H1 (cell line): ENCODE measurements around the gene PHRF1. TPM values are rescaled to one million over a fixed set of nuclear protein-coding genes. Genes with fewer than 3 reads are reported as not detected.

ENCODE experiments used
- CTCF ChIA-PET: fragments of 300-600 bp; sonication (Branson Sonifier 250); formaldehyde crosslinking; loops from one replicate; lab custom pipeline; 2021; ENCODE audit not compliant: partially characterized antibody; lab: Charles Lee
- POLR2A ChIA-PET: fragments of 300-600 bp; sonication (Branson Sonifier 250); formaldehyde crosslinking; loops from one replicate; lab custom pipeline; 2021; ENCODE audit warnings: inconsistent platforms; ENCODE audit not compliant: partially characterized antibody; lab: Charles Lee
- DNase-seq, 2 experiments: peaks; one replicate each; pipeline versions ENCODE4 v3.0.0 to v3.0.0-alpha.2; 2010 to 2022; ENCODE audit warnings: low spot score in 2 of 2, low read depth in 1 of 2, mixed read lengths in 1 of 2
- FAIRE-seq: peaks from 2 replicates; lab custom pipeline; 2011; peaks lifted over from hg19 to GRCh38; lab: Jason Lieb, UNC
- H2AFZ ChIP-seq: 2 replicates; pipeline ENCODE4 v1.8.1; 2012; ENCODE audit warnings: low read length, inconsistent platforms
- H2AK5ac ChIP-seq: 2 replicates; pipeline ENCODE4 v1.6.1; 2013; ENCODE audit warnings: low read depth, low read length
- H2BK120ac ChIP-seq: replicated peaks from 2 replicates; pipeline ENCODE3; 2013; ENCODE audit warnings: low read depth, low read length, inconsistent platforms
- H2BK12ac ChIP-seq: 2 replicates; pipeline ENCODE4 v1.6.1; 2013; ENCODE audit warnings: low read depth, low read length
- H2BK15ac ChIP-seq: 2 replicates; pipeline ENCODE4 v1.6.1; 2013; ENCODE audit warnings: low read length
- H2BK20ac ChIP-seq: 2 replicates; pipeline ENCODE4 v1.6.1; 2013; ENCODE audit warnings: low read length
- H2BK5ac ChIP-seq: 2 replicates; pipeline ENCODE4 v1.6.1; 2013; ENCODE audit warnings: low read depth, low read length
- H3K14ac ChIP-seq: 2 replicates; pipeline ENCODE4 v1.6.1; 2013; ENCODE audit warnings: inconsistent platforms; ENCODE audit not compliant: insufficient read length
- H3K18ac ChIP-seq: 2 replicates; pipeline ENCODE4 v1.6.1; 2013; ENCODE audit warnings: low read length; ENCODE audit errors: extremely low read depth
- H3K23ac ChIP-seq: 2 replicates; pipeline ENCODE4 v1.6.1; 2013; ENCODE audit warnings: inconsistent platforms; ENCODE audit not compliant: insufficient read length
- H3K23me2 ChIP-seq: 2 replicates; pipeline ENCODE4 v1.6.1; 2013; ENCODE audit warnings: low read depth, low read length
- H3K27ac ChIP-seq: 2 replicates; pipeline ENCODE4 v1.6.1; 2011; ENCODE audit warnings: low read depth, low read length, inconsistent platforms
- H3K27me3 ChIP-seq, 4 experiments: replicated peaks in 1 of 4; 1 replicate in 1 of 4; 2 replicates in 3 of 4; pipeline versions ENCODE4 v1.6.1 to v1.8.1; 2011 to 2013; ENCODE audit warnings: low read length in 3 of 4, mild to moderate bottlenecking in 3 of 4, inconsistent platforms in 2 of 4, mixed read lengths in 2 of 4, moderate library complexity in 1 of 4; ENCODE audit not compliant: control insufficient read depth in 3 of 4, insufficient read depth in 3 of 4; ENCODE audit errors: extremely low read depth in 1 of 4
- H3K36me3 ChIP-seq, 4 experiments: 2 replicates each; pipeline versions ENCODE4 v1.6.1 to v1.8.1; 2011 to 2013; ENCODE audit warnings: mild to moderate bottlenecking in 4 of 4, low read length in 3 of 4, moderate library complexity in 2 of 4, control low read depth in 1 of 4, inconsistent platforms in 1 of 4; ENCODE audit not compliant: insufficient read depth in 4 of 4, control insufficient read depth in 2 of 4
- H3K4ac ChIP-seq: replicated peaks from 2 replicates; pipeline ENCODE3; 2013; ENCODE audit warnings: low read length, low read depth, mixed read lengths, inconsistent platforms; ENCODE audit not compliant: insufficient read length
- H3K4me1 ChIP-seq, 4 experiments: replicated peaks in 1 of 4; 1 replicate in 1 of 4; 2 replicates in 3 of 4; pipeline versions ENCODE4 v1.6.1 to v1.8.1; 2011 to 2013; ENCODE audit warnings: low read length in 3 of 4, inconsistent platforms in 2 of 4, mixed read lengths in 1 of 4; ENCODE audit not compliant: insufficient read depth in 4 of 4, control insufficient read depth in 3 of 4
- H3K4me2 ChIP-seq, 2 experiments: 2 replicates each; pipeline versions ENCODE4 v1.6.1 to v1.8.1; 2011 to 2013; ENCODE audit warnings: low read depth in 2 of 2, low read length in 2 of 2, control low read depth in 1 of 2, inconsistent platforms in 1 of 2, mild to moderate bottlenecking in 1 of 2; ENCODE audit not compliant: insufficient read depth in 1 of 2
- H3K4me3 ChIP-seq, 4 experiments: fragments of 200-600, 300-600 bp in 1 of 4; sonication (generic), shearing (Covaris generic), sonication (Bioruptor Twin) in 1 of 4; 2 replicates each; pipeline versions ENCODE4 v1.5.1 to v1.8.1; 2011 to 2016; ENCODE audit warnings: low read length in 4 of 4, low read depth in 3 of 4, control low read depth in 2 of 4, inconsistent platforms in 2 of 4, mild to moderate bottlenecking in 2 of 4, mixed read lengths in 1 of 4, moderate library complexity in 1 of 4; ENCODE audit not compliant: insufficient read depth in 2 of 4; ENCODE audit errors: extremely low read depth in 1 of 4
- H3K56ac ChIP-seq: replicated peaks from 2 replicates; pipeline ENCODE3; 2013; ENCODE audit warnings: low read depth, mild to moderate bottlenecking, mixed read lengths, low read length, inconsistent platforms; ENCODE audit not compliant: insufficient read length
- H3K79me1 ChIP-seq: 2 replicates; pipeline ENCODE4 v1.6.1; 2013; ENCODE audit warnings: low read depth, low read length, control low read depth
- H3K79me2 ChIP-seq, 2 experiments: 2 replicates each; pipeline versions ENCODE4 v1.6.1 to v1.8.1; 2012 to 2013; ENCODE audit warnings: low read length in 2 of 2, mild to moderate bottlenecking in 2 of 2, inconsistent platforms in 1 of 2; ENCODE audit not compliant: insufficient read depth in 2 of 2, control insufficient read depth in 1 of 2
- H3K9ac ChIP-seq, 4 experiments: replicated peaks in 1 of 4; 1 replicate in 1 of 4; 2 replicates in 3 of 4; pipeline versions ENCODE4 v1.6.1 to v1.8.1; 2011 to 2013; ENCODE audit warnings: low read depth in 3 of 4, low read length in 3 of 4, control low read depth in 2 of 4, mild to moderate bottlenecking in 2 of 4, moderate library complexity in 2 of 4, inconsistent platforms in 1 of 4; ENCODE audit errors: extremely low read depth in 1 of 4
- H3K9me3 ChIP-seq, 2 experiments: 2 replicates each; pipeline versions ENCODE4 v1.6.1 to v1.8.1; 2012 to 2013; ENCODE audit warnings: mild to moderate bottlenecking in 2 of 2, moderate library complexity in 2 of 2, control low read depth in 1 of 2, inconsistent platforms in 1 of 2, low read depth in 1 of 2, low read length in 1 of 2, mixed read lengths in 1 of 2; ENCODE audit not compliant: insufficient read depth in 2 of 2
- H4K20me1 ChIP-seq, 2 experiments: replicated peaks in 1 of 2; 2 replicates each; pipeline versions ENCODE3 to v1.8.1; 2011 to 2013; ENCODE audit warnings: inconsistent platforms in 2 of 2, low read length in 2 of 2, mild to moderate bottlenecking in 1 of 2; ENCODE audit not compliant: insufficient read depth in 2 of 2, control insufficient read depth in 1 of 2
- H4K5ac ChIP-seq: 2 replicates; pipeline ENCODE4 v1.6.1; 2013; ENCODE audit warnings: low read length, low read depth, mixed read lengths, inconsistent platforms; ENCODE audit not compliant: insufficient read length
- H4K8ac ChIP-seq: 2 replicates; pipeline ENCODE4 v1.8.0; 2013; ENCODE audit warnings: mild to moderate bottlenecking, moderate library complexity, low read length, inconsistent platforms; ENCODE audit not compliant: insufficient read depth; ENCODE audit errors: extremely low read depth
- H4K91ac ChIP-seq: replicated peaks from 2 replicates; pipeline ENCODE3; 2013; ENCODE audit warnings: low read length, mixed read lengths, inconsistent platforms; ENCODE audit not compliant: insufficient read length
- ASH2L ChIP-seq: fragments of 200-600, 300-600 bp; sonication (generic); IDR thresholded peaks from one replicate; pipeline ENCODE4 v1.7.1; 2017; ENCODE audit warnings: low read length
- BACH1 ChIP-seq: IDR thresholded peaks from 2 replicates; pipeline ENCODE4 v1.6.1; 2012; ENCODE audit warnings: low read length, improper control_type of control experiment
- KDM4A ChIP-seq: IDR thresholded peaks from one replicate; pipeline ENCODE4 v1.7.1; 2012; ENCODE audit warnings: low read depth, mild to moderate bottlenecking, moderate library complexity, low read length, inconsistent platforms; ENCODE audit not compliant: severe bottlenecking
- PHF8 ChIP-seq: fragments of 200-600 bp; sonication (generic); conservative IDR thresholded peaks from 2 replicates; pipeline ENCODE4 v1.7.1; 2012; ENCODE audit warnings: low read depth, mild to moderate bottlenecking, inconsistent platforms, low read length, moderate library complexity
- RBBP5 ChIP-seq: IDR thresholded peaks from 2 replicates; pipeline ENCODE4 v1.7.1; 2012; ENCODE audit warnings: low read depth, mild to moderate bottlenecking, inconsistent platforms, low read length, moderate library complexity, borderline replicate concordance
- WGBS, 2 experiments: shearing (Covaris generic) in 1 of 2; methylation state at CpG; one replicate each; pipeline versions ENCODE4 v1.1.6 to v1.1.7; 2013 to 2015; ENCODE audit warnings: low lambda C conversion rate in 2 of 2, mixed read lengths in 2 of 2, inconsistent platforms in 1 of 2, low coverage in 1 of 2, missing lambda C conversion rate in 1 of 2; ENCODE audit not compliant: insufficient replicate concordance in 2 of 2, insufficient coverage in 1 of 2, insufficient read length in 1 of 2; ENCODE audit errors: extremely low coverage in 1 of 2, missing lambda C conversion rate in 1 of 2; 5-methylcytosine and 5-hydroxymethylcytosine counted together
- polyA plus RNA-seq, 7 experiments: library from polyadenylated mRNA; depleted of rRNA in 3 of 7; stranded (reverse) in 5 of 7; unstranded in 2 of 7; fragments of >200 nt in 5 of 7; fragments of 200-250 nt in 2 of 7; gene quantifications; 1 replicate in 5 of 7; 2 replicates in 1 of 7; 4 replicates in 1 of 7; pipeline versions ENCODE4 v1.2.1 to v1.2.3, GENCODE V29; 2011 to 2013; ENCODE audit warnings: missing spikeins in 2 of 7, mixed read lengths in 2 of 7
- total RNA-seq: library from RNA; stranded (reverse); fragmentation: NEBNext Ultra II Directional; extraction: Animal tissue kit (Norgen Biotek cat#: 25700); gene quantifications from 2 replicates; pipeline ENCODE4 v1.2.1, GENCODE V29; 2021

PHRF1 gene
- total and polyA plus RNA-seq, 2 of the 8 experiments (the other 6 are each of a cell fraction or from before 2014, with no cell fraction given) = 13.4 to 37.3 TPM

DNA sequence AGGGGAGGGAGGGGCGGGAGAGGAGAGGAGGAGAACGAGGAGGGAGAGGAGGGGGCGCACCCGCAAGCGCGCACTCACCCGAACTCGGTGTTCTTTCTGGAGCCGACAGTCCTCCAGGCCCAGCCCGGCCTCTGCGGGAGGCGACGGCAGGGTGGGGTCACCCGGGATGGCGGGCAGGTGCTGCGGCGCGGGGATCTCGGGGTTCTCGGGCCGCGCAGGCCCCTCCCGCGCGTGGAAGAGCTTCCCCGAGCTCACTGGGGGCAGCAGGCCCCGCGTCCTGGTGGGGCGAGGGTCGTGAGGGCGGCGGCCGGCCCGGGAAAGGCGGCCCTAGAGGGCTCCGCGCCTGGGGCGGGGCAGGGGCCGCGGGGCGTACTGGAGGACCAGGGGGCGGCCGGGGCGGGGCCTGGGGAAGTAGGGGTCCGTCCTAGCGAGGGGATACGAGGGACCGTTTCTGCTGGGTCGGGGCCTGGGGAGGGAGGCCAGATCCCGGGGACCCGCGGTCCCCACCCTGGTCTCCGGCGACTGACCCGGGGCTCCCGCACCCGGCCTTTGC is 21.0 kb upstream of the PHRF1 start:
- Histone ChIP-seq H2AFZ (no peak overlapping the region), H2BK120ac (no peak overlapping the region), H4K91ac (no peak overlapping the region), H3K23ac (no peak overlapping the region), H3K4me1 (peaks cover 0 to 30% (median 8%) of the 10 kb centered on the region in 4 experiments; a peak in 5 of 7 replicates), H3K18ac (peak overlapping the region; percentile 87), H3K23me2 (peaks cover 13% of the 10 kb centered on the region; the same call in 1 of the 2 replicates), H2BK15ac (no peak overlapping the region), H3K79me1 (no peaks in the 10 kb centered on the region), H3K27me3 (peaks cover 13 to 29% (median 26%) of the 10 kb centered on the region in 4 experiments), H3K9ac (no peak overlapping the region), H3K14ac (no peak overlapping the region), H2BK5ac (no peak overlapping the region), H4K5ac (no peak overlapping the region), H3K36me3 (no peaks in the 10 kb centered on the region), H4K20me1 (peaks cover 0 to 3% of the 10 kb centered on the region in 2 experiments), H3K27ac (no peak overlapping the region), H2BK12ac (no peak overlapping the region), H2BK20ac (no peak overlapping the region), H3K4ac (no peak overlapping the region), H3K4me2 (peak overlapping the region; percentile 66 to 95), H3K9me3 (no peaks in the 10 kb centered on the region), H4K8ac (no peak overlapping the region; the same call in 1 of the 2 replicates), H2AK5ac (no peak overlapping the region), H3K79me2 (no peaks in the 10 kb centered on the region), H3K56ac (no peak overlapping the region), H3K4me3 (peak overlapping the region; percentile 42 to 83 (median 56))
- no peak for FAIRE-seq
- TF ChIP-seq PHF8 (peak; percentile 32; the same call in 1 of the 2 replicates), RBBP5 (no peak), KDM4A (peak; percentile 61), BACH1 (0 out of 2 replicates have a peak, but pooled peaks have one; percentile 8), ASH2L (peak; percentile 32)
- ChIA-PET POLR2A (interaction anchor here (0.6 to 1.5 kb wide), 6 partner anchors 13 to 242 kb away, joined by 3 to 4 read pairs (median 3); partner anchors contain the start of gene PHRF1), CTCF (interaction anchor here (0.8 to 3.8 kb wide), 14 partner anchors 8 to 198 kb away, joined by 3 to 21 read pairs (median 4); partner anchors contain the start of gene RNH1)
- peak in 1 of 2 experiments; percentile 78 for DNase-seq
- WGBS, 2 experiments = 0% methylated on average over 3 of the region's 57 CpGs; no CpG with 5 or more reads in 1 of the 2 experiments
